CD4-positive, alpha-beta T cell treated with Interleukin-15 for 4 hours (primary cell): ENCODE results near the gene AFG1L.
"Not testable (repeated sequence)": the region's sequence is repeated elsewhere in the genome, so short reads cannot be mapped to it uniquely, and the experiment has no call there.

Experiments used
- DNase-seq: peaks from one replicate; pipeline ENCODE4 v3.0.0-alpha.2; 2020; ENCODE audit warnings: low spot score

AFG1L gene

DNA sequence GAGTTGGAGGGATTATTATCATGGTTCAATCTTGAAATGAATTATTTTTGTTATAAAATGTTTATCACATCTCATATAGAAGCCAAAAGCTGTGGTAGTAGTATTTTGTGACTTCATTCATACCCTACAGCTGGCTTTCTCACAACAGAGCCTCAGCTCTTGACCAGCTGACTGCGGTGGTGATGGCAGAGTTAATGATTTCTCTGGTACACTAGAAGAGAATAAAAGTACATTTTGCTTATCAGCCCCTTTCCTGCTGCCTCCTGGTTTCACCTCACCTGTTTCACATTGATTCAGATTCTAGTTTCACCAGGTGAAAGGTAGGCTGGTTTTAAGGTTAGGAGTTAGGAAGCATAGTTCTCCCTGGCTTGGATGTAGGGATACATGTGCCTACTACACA lies 55.7 kb downstream of the AFG1L start:
- no peak for DNase-seq

DNA sequence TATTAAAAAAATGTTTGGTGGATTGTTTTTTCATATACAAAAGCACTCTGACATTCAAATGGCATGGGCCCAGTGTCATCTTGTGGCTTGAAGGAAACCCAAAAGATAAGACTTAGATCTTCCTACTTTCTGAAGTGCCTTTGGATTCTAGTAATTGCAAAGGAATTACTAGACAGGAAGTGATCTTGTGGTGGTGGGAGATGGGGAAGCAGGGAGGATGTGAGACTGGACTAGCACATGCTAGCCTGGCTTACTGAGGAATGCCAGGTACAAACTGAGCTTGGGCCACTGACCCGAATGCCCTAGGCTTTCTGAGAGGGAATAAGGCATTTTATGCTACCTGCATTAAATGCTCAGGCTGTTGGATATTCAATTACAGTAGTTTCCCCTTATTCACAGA lies 59.0 kb downstream of the AFG1L start:
- no peak for DNase-seq

- no peak for DNase-seq
These were observed 60.3 kb downstream of the AFG1L start for GRCh38 chr6:108355120-108355519.

DNA sequence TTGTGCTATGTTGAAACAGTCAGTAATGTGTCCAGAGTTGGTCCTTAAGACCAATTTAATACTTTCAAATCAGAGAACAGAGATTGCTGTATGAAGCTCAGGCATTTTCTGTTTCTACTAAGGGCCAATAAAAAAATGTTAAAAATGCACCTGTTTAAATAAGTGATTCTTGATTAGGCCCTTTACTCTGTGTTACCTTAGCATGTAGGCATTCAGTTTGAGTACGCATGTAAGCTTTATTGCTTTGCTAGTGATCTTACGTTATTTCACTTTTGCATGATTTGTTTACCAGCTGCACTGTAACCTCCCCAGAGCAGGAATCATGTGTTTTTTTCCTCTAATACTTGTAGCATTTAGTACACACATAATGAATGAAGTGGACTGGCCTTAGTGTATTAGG lies 61.0 kb downstream of the AFG1L start:
- DNase-seq = no peak

- DNase-seq = no peak
These were observed 65.3 kb downstream of the AFG1L start for GRCh38 chr6:108359901-108360882.

DNA sequence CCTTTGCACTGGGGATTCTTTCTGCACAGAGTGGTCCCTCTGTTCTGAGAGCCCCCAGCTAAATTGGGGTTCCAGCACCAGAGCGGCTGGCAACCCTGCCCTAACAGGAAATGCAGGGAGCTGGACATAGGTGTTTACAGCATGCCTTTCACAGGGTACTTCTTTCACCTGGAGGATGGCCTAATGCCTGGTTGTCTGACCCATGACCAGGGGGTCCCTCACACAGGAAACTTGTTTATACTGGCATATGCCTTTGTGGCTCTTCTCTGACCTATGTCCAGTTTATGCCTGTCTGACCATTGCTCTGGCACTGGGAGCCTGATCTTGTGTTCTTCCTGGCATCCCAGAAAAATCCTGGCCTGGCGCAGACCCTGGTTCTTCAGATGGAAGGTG lies 66.1 kb downstream of the AFG1L start:
- no peak for DNase-seq

GRCh38 chr6:108361312-108361932 lies 66.6 kb downstream of the AFG1L start:
- no peak for DNase-seq

DNA sequence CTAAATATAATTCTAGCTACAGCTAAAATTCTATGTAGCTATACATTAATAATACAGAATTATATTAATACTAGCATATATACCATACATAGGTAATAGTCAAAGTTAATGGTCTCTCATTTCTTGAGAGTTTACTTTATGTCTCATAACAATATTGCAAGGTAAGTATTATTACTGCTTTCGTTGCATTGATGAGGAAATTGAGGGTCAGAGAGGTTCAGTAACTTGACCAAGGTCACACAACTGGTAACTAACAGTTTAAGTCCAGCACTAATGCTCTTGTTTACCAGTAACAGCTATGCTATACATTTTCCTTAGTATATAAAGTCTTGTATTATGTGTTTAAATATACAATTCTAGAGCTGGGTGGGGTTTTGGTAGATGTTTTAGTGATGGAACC lies 67.6 kb downstream of the AFG1L start:
- no peak for DNase-seq

DNA sequence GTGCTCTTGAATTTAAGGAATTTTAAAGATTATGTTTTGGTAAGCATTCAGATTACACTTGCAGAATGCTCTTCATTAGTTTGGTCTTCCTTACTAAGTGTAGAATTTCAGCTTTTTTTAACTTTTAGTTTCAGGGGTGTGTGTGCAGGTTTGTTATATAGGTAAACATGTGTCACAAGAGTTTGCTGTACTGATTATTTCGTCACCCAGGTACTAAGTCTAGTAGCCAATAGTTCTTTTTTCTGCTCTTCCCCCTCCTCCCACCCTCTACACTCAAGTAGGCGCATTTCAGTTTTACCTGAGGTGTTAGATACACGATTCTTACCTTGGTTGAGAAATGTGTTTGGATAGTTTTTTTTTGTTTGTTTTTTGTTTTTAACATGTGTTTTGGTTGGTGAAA lies 68.3 kb downstream of the AFG1L start:
- no peak for DNase-seq

DNA sequence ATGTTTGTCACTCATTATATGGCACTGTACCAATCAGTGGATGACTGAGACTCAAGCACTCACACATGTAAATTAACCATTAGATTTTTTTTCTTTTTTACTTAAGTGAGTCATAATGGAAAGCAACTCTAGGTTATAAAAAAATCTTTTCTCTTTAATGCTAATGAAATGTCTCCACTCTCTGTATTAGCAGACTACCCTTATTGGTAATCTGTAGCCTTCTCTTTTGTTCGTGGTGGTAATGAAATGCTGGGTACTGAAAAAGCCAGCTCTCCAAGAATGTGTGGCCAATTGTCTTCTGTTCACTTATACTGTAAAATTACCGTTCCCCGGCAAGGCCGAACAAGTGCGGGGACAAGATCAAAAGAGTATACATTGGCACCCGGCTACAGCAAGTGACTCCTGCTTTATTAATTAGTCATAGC lies 69.0 kb downstream of the AFG1L start:
- DNase-seq = no peak

- DNase-seq = no peak
These were observed 69.6 kb downstream of the AFG1L start for GRCh38 chr6:108364470-108364869.

DNA sequence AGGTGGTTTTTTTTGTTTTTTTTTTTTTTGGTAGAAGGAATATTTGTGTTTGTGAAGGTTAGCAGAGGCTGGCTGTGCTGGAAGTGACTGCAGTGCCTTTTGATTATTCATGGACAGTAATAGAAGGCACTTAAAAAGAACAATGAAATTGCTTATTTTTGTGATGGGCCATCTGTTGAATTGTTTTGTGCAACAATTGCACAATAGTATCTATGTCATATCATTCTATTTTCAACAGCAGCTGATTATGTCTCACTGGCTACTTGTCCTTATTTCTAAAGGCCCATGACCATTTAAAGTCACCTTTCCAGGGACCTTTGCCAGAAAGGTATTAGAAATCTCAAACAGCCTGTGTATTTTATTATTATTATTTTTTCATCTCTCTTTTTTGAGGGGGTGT lies 70.6 kb downstream of the AFG1L start:
- no peak for DNase-seq

DNA sequence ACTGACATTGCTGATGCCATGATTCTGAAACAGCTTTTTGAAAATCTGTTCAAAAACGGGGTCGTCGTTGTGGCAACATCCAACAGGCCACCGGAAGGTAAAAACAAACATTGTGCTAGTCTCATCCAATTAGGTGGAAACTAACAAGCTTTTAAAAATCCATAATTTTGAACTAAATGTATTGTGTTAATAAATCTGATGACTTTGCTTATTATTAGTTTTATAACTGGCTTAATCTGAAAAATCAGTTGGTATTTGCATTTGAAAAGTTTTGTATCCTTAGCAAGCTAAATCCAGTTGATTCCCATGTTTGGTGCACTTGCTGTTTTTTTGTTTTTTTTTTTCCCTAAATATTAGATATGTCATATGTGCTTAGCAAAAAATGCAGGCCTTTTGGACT lies 71.4 kb downstream of the AFG1L start:
- DNase-seq = no peak

DNA sequence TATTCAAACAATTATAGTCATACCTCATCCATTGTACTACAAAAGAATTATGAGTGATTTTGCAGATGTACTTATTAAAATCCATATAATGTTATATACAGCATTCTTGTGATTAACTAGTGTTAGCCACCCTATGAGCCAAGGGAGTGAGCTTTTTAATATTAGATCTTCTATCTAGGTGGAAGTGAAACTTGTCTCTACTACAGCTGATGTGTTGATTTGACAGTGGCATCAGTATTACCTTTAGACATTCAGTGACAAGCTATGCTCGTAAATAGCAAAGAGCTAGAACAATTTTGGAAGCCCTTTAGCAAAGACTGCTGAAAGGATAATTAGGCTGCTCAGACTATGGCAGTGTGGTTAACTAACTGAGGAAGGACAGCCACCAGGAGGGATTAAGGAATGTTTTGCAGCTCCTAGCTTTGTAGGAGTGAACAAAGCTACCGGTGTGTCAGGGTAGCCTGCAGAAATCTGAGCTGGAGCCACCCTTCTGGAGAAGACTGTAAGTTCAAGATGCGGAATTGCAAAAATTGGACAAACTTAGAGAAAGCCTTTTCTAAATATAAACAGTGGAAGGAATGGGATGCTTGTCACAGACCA lies 73.7 kb downstream of the AFG1L start:
- no peak for DNase-seq

DNA sequence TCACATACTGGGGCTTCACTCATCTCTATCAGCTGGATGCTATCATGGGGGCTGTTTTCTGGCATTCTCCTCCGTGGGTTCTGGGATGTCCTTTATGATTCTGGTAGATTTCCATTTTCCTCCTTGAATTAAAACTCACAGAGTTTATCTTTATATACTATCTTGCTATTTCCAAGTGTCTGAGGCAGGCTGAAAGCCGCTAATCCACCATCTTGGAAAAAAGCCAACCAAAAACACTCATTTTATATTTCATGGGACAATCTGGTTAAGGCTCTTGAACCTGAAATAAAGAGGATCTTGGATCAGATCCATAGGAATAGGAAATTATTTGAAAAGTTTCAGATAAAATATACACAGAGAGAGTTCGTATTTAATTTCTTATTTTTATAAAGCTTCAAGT lies 86.0 kb downstream of the AFG1L start:
- no peak for DNase-seq

- no peak for DNase-seq
These were observed 89.1 kb downstream of the AFG1L start for GRCh38 chr6:108383981-108384380.

DNA sequence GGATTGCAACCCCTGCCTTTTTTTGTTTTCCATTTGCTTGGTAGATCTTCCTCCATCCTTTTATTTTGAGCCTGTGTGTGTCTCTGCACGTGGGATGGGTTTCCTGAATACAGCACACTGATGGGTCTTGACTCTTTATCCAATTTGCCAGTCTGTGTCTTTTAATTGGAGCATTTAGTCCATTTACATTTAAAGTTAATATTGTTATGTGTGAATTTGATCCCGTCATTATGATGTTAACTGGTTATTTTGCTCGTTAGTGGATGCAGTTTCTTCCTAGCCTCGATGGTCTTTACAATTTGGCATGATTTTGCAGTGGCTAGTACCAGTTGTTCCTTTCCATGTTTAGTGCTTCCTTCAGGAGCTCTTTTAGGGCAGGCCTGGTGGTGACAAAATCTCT lies 94.3 kb downstream of the AFG1L start:
- DNase-seq = not testable (repeated sequence)

DNA sequence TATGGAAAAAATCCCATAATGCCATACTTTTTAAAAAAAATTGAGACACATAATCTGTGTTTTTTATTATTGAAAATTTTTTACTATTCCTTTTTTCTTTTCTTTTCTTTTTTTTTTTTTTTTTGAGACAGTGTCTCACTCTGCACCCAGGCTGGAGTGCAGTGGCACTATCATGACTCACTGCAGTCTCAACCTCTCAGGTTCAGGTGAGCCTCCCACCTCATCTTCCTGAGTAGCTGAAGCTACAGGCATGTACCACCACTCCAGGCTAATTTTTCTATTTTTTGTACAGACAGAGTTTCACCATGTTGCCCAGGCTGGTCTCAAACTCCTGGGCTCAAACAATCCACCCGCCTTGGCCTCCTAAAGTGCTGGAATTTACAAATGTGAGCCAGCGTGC lies 100.4 kb downstream of the AFG1L start:
- DNase-seq = no peak

DNA sequence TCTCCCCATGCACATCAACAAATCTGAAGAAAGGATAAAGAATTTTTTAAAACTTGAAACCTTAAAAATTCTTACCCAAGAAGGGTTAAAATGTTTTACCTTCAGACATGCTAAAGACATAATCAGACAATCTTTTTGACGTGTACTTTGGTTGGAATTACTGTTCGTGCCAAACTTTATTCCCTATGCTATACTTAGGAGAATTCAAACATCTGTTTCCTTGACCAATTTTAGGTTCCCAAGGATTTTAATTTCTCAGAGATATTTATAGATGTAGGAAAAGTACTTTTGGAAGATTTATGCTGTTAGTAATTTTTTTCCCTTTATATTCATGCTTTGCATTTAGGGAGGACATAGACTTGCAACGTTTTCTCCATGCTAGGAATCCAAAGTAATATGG lies 108.4 kb downstream of the AFG1L start:
- no peak for DNase-seq

- DNase-seq = no peak
These were observed 112.1 kb downstream of the AFG1L start for GRCh38 chr6:108406943-108407342.

- no peak for DNase-seq
These were observed 113.3 kb downstream of the AFG1L start for GRCh38 chr6:108407904-108408827.

GRCh38 chr6:108408861-108409260 lies 114.0 kb downstream of the AFG1L start:
- no peak for DNase-seq
